ENCODE results near the gene ATG9B. TPM values are rescaled to one million over a fixed set of nuclear protein-coding genes. Genes with fewer than 3 reads are reported as not detected.

Gene ATG9B
- polyA plus RNA-seq, 3 donors from 2014 or later, result 1.9 to 5.7 TPM; not detected in 1

DNA sequence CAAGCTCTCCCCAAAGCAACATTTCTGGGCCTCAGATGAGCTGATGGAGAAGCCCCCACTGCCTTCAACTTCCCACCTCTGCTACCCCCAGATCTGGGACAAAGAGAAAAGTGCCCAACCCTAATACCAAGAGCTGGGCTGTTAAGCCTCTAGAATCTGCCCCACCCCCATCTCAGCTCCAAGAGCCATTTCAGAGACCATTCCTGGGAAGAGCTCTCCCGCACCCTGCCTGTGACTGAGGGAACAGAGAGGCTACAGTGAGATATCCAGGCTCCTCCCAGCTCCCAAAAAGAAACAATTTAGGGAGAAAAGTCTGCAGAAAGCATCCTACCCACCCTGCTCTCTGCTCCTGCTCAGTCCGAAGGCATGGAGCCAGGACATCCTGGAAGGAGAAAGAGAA lies 43.6 kb downstream of the ATG9B start:
- Mint-ChIP-seq H3K27ac (no peak overlapping the region), H3K9me3 (peaks cover 0 to 4% (median 0%) of the 10 kb centered on the region in 6 donors), H3K27me3 (ENCODE audit: low read depth in 3 of 3) (peaks cover 24 to 43% (median 27%) of the 10 kb centered on the region in 3 donors), H3K4me3 (no peak overlapping the region), H3K36me3 (peaks cover 3 to 7% (median 4%) of the 10 kb centered on the region in 3 donors), H3K4me1 (peaks cover 19 to 21% of the 10 kb centered on the region in 2 donors)
- no peak for DNase-seq

DNA sequence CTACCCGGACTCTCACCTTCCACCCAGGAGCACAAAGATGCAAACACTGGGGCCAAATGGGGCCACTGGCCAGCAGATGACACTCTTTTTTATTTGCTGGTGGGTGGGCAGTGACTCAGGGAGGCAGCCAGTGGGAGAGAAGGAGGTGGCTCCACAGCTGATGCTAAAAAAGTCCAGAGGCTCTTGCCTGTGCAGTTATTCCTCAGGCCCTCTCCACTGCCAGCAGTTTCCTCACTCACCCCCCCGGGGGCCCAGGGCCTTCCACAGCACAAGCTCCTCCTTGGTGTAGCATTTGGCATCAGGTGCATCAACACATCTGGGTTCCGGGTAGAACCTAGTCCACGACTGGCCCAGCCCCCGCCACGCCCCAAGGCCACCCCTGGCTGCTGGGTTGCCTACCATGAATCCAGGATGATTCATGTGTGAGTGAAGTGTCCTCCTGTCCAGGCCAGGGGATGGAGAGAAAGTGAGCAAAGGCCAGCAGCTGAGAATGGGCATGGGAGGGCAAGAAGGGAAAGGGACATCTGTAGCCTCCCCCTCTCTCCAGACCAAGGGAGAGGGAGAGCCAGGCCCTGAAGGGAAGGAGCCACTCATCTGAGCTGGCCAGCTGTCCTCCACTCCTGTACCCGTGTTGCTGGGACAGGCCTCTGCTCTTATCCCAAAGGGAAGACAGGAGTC lies 44.4 kb downstream of the ATG9B start:
- no peak for DNase-seq
- peak overlapping the region in 1 of 5 donors; percentile 1 for H3K4me3 Mint-ChIP-seq
- H3K4me1 Mint-ChIP-seq, result peaks cover 23 to 26% of the 10 kb centered on the region in 2 donors
- H3K36me3 Mint-ChIP-seq, result peaks cover 3 to 7% (median 4%) of the 10 kb centered on the region in 3 donors
- peaks cover 0 to 4% (median 0%) of the 10 kb centered on the region in 6 donors for H3K9me3 Mint-ChIP-seq
- H3K27me3 Mint-ChIP-seq (ENCODE audit: low read depth in 3 of 3), result peaks cover 23 to 44% (median 30%) of the 10 kb centered on the region in 3 donors
- no peak overlapping the region for H3K27ac Mint-ChIP-seq

DNA sequence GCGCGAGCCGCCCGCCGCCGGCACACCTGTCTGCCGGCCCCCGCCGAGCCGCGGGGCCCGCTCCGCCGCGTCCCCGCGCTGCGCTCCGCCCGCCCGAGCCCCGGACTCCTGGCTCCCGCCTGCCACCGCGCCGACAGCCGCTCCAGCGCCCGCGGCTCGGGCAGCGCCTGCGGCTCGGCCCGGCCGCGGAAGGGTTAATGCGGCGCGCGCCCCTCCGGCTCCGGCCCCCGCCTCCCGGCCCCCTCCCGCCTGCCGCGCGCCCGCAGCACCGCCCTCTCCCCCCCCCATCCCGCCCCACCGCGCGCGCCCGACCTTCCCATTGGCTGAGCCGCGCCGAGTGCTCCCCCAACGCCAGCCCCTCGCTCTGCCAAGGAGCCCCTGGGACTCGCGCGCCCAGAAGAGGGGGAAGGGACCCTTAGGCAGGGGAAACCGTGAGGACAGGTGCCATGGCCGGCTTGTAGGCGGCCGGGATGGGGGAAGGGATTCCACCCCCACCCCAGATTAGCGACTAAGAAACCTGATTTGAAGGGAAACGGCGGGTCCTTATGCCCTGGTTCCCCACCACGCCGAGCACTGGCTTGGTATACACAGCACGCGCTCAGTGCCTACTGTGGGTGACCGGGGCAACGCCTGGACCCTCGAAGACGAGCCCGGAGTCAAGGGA lies 46.0 kb downstream of the ATG9B start, which contains the start of gene KCNH2:
Gene KCNH2, minus strand, starts transcription at position 196 of the 664 bp plus-strand sequence. CDS start 408 bp downstream, outside the sequence.
- Mint-ChIP-seq H3K9me3 (peaks cover 0 to 4% (median 0%) of the 10 kb centered on the region in 6 donors), H3K4me3 (peak within 1 kb of the TSS; percentile 78 to 91 (median 78)), H3K27me3 (ENCODE audit: low read depth in 3 of 3) (peaks cover 26 to 37% (median 35%) of the 10 kb centered on the region in 3 donors), H3K27ac (peak within 1 kb of the TSS in 2 of 6 donors; percentile 53 to 58), H3K36me3 (peaks cover 3 to 7% (median 4%) of the 10 kb centered on the region in 3 donors), H3K4me1 (peaks cover 30 to 33% of the 10 kb centered on the region in 2 donors)
- DNase-seq, result no peak

DNA sequence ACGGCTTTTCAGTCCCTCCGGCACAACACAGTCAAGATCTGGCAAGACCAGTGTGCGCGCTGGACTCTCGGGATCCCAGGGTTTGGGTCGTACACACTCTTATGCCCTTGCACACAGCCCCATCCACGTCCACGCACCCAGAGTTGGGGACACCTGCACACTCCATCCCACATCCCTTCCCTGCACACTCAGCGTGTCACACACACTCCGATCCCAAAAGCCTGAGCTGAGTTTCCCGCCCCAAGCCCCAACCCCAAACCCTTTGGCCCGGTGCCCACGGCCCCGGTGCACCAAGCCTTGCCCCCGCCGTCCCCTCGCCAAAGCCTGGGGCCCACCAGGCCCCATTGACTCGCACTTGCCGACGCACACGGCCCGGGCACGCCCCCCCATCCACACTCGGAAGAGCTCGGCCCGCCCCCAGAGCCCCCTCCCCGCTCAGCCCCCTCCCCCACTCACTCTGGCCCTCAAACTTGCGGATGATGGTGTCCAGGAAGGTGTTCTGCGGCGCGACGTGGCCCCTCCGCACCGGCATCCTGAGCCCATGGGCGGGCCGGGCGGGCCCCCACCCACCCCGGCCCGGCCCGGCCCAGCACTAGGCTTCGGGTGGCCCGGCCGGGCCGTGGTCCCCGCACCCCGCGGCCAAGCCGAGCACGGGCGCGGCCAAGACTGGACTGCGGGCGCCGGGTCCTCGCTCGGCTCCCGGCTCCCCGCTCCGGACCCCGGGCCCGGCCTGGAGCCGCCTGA lies 46.7 kb downstream of the ATG9B start:
- H3K27me3 Mint-ChIP-seq (ENCODE audit: low read depth in 3 of 3), result peaks cover 26 to 37% (median 36%) of the 10 kb centered on the region in 3 donors
- peaks cover 3 to 7% (median 4%) of the 10 kb centered on the region in 3 donors for H3K36me3 Mint-ChIP-seq
- H3K4me1 Mint-ChIP-seq, result peaks cover 30 to 35% of the 10 kb centered on the region in 2 donors

DNA sequence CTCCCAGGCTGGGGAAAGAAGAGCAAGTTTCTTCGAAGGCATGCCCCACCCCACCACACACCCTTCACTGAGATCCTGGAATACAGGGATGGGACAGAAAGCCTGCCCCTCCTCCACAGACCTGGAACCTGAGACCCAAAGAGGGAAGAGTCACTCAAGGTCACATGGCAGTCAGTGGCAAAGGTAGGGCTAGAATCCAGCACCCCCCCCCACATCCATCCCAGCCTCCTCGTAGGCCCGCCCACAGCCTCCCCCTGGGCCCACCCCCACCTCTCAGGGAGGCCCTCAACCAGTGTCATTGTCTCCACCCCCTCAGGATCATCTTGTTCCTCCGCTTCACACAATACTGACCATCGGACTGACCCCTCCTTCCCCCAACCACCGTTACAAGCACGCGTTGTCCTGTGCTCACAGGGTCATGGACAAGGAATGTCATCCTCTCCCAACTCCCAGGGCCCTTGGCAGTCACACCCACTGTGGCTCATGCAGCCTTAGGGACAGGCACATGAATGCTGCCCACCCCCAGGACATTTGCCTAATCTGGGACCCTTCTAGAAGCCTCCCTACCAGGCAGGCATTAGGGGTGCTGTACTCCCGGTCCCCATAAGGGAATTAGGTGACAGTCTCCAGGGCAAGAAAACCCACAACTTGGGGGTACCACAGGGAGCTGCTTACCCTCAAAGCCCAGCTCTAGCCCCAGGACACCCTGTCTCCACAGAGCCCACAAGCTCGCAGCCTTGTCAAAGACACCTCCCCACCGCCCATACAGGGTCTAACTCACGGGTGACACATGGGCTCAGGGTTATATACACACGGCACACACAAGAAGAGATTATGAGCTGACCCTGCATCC lies 47.5 kb downstream of the ATG9B start:
- H3K27ac Mint-ChIP-seq, result peak overlapping the region in 1 of 6 donors; percentile 58
- peak overlapping the region; percentile 74 to 78 (median 75) for H3K4me3 Mint-ChIP-seq
- no peak for DNase-seq

More for the DNA sequence above, 46.7 kb downstream of the ATG9B start:
- DNase-seq, result no peak
- peak overlapping the region; percentile 74 to 78 (median 75) for H3K4me3 Mint-ChIP-seq
- no peak overlapping the region for H3K27ac Mint-ChIP-seq
- H3K9me3 Mint-ChIP-seq, result peaks cover 0 to 4% (median 0%) of the 10 kb centered on the region in 6 donors

DNA sequence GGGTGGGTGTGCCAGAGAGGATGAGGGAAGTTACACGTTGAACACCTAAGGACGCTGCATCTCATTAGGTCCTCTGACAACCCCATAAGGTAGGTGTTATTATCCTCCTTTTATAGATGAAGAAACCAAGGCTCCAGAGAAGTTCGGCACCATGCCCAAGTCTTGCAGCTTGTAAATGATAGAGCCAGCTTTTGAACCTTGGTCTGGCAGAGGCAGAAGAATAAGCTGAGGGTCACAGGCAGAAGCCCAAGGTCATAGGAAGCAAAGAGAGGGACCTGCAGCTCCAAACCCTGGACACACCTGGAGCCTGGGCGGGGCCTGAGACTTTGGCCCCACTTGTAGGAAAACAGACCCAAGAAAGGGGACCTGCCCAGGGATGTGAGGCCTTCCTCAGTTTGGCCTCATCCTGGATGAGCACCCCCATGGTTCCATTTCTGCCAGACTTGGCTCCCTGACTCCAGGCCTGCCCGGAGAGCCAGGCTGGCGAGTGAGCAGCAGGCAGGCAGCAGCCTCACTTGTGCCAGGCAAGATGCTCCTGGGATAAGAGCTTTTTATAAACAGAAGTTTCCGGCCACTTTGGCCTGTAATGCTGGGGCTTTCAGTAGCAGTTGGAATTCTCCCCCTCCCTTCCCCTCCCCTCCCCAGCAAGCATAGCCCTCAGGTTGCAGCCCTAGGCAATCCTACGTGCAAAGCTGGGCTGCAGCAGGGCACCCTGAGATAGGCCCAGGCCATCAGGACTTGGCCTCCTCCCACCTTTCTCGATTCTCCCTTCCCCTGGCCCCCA lies 48.6 kb downstream of the ATG9B start:
- Mint-ChIP-seq H3K4me1 (peaks cover 30 to 35% of the 10 kb centered on the region in 2 donors), H3K4me3 (peak overlapping the region; percentile 55 to 69 (median 64)), H3K9me3 (peaks cover 0 to 4% (median 0%) of the 10 kb centered on the region in 6 donors), H3K27me3 (ENCODE audit: low read depth in 3 of 3) (peaks cover 20 to 32% (median 32%) of the 10 kb centered on the region in 3 donors), H3K36me3 (peaks cover 0 to 4% (median 3%) of the 10 kb centered on the region in 3 donors), H3K27ac (no peak overlapping the region)
- no peak for DNase-seq

More for the DNA sequence above, 47.5 kb downstream of the ATG9B start:
- Mint-ChIP-seq H3K36me3 (peaks cover 3 to 7% (median 4%) of the 10 kb centered on the region in 3 donors), H3K4me1 (peaks cover 30 to 35% of the 10 kb centered on the region in 2 donors), H3K9me3 (peaks cover 0 to 4% (median 0%) of the 10 kb centered on the region in 6 donors), H3K27me3 (ENCODE audit: low read depth in 3 of 3) (peaks cover 22 to 37% (median 35%) of the 10 kb centered on the region in 3 donors)

DNA sequence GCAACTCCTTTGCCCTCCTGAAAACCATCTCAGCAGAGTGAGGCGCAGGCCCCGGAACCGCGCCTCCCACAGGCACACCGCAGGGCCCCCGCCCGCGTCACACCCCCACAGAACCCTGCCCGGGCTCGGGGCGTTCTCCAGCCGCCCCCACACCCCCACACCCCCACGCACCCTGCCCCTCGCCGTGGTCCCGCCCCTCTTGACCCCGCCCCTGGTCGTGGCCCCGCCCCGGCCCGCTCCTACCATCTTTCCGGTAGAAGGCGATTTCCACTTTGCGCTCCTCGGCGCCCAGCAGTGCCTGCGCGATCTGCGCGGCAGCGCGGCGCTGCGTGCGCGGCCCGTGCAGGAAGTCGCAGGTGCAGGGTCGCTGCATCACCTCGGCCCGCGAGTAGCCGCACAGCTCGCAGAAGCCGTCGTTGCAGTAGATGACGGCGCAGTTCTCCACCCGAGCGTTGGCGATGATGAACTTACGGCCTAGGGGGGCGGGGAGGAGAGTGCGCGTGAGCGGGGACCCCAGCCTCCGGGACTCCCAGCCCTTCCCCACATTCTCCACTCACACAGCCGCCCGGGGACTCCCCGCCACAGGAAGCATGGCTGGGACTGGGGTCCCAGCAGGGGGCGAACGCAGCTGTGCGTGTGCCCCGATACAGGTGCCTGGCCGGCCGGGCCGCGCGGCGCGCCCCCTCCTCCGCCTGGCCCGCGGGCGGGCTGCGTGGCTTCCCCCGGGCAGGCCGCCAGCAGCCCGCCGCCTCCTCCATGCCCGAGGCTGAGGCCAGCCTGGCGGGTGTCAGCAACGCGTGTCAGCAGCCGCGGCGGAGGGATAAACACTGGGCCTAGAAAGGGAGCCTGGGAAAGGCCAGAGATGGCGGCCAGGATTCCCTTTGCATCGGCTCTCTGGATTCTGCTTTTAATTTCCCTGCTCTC lies 49.6 kb downstream of the ATG9B start:
- Mint-ChIP-seq H3K9me3 (peaks cover 0 to 4% (median 0%) of the 10 kb centered on the region in 6 donors), H3K27ac (peak overlapping the region in 4 of 6 donors; percentile 40 to 59 (median 55)), H3K27me3 (ENCODE audit: low read depth in 3 of 3) (peaks cover 17 to 29% (median 25%) of the 10 kb centered on the region in 3 donors), H3K4me3 (peak overlapping the region; percentile 77 to 87 (median 84)), H3K4me1 (peaks cover 30 to 35% of the 10 kb centered on the region in 2 donors), H3K36me3 (peaks cover 0 to 4% (median 3%) of the 10 kb centered on the region in 3 donors)
- DNase-seq, result peak; percentile 65 to 75 (median 68)

DNA sequence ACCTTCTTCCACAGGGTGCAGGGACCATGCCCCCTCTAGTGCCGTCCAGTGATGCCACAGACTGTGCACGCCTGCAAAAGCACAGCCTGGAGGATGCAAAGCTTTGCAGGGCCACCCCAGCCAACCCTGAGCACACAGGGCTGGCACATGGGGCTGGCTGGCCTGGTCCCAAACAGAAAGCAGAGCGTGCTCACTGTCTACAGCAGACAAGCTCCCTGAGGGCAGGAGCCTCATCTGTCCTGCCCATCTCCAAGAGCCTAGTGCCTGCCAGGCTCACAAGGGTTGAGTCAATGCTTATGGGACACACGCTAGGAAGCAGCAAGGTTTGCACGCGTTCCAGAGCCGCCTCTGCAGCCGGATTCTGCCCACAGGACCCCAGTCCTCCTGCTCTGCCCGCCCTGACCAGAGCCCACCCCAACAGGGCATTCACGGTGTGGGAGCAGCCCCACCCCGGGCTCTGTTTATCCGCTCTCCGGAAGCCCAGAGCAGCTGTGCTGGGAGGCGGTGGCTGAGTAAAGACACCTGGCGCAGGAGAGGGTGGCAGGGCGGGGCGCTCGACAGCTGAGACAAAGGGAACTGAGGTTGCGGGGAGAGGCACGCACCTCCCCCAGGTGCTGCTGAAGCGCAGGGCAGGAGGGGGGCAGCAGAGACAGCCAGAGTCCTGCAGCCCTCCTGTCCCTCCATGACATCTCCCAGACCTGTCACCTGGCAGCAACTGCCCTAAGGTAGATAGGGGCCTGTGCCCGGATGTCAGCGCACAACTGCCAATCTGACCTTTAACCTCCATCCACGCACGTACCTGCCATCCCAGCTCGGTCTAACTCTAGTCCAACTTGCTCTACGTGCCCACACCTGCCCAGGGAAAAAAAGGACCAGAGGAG lies 50.5 kb downstream of the ATG9B start:
- Mint-ChIP-seq H3K27ac (peak overlapping the region in 5 of 6 donors; percentile 26 to 64 (median 57)), H3K4me1 (peaks cover 27 to 33% of the 10 kb centered on the region in 2 donors), H3K36me3 (peaks cover 0 to 2% (median 2%) of the 10 kb centered on the region in 3 donors), H3K4me3 (peak overlapping the region; percentile 73 to 87 (median 84)), H3K27me3 (ENCODE audit: low read depth in 3 of 3) (peaks cover 13 to 29% (median 20%) of the 10 kb centered on the region in 3 donors), H3K9me3 (peaks cover 0 to 4% (median 0%) of the 10 kb centered on the region in 6 donors)
- no peak for DNase-seq

DNA sequence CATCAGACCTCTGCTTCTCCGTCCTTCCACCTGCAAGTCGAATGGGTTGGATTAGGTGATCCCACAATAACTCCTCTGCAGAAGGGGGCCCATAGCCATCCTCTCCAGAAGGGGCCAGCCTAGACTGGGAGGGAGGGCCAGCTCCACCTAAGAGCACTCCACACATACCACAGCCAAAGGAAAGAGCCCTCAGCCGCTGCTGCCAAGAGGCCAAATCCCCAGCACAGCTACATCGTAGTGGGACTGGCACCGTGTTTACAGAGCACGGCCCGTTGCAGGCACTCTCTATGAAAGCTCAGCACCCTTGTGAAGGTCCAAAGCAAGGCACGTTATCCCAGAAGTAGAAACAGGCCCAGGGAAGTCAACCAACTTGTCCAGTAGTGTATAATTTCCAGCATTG lies 51.6 kb downstream of the ATG9B start:
- Mint-ChIP-seq H3K4me3 (peak overlapping the region in 1 of 5 donors; percentile 43), H3K36me3 (no peaks in the 10 kb centered on the region), H3K27ac (peak overlapping the region in 2 of 6 donors; percentile 28 to 74), H3K4me1 (peaks cover 22 to 28% of the 10 kb centered on the region in 2 donors), H3K27me3 (ENCODE audit: low read depth in 3 of 3) (peaks cover 9 to 25% (median 15%) of the 10 kb centered on the region in 3 donors), H3K9me3 (peaks cover 0 to 4% (median 0%) of the 10 kb centered on the region in 6 donors)
- no peak for DNase-seq

DNA sequence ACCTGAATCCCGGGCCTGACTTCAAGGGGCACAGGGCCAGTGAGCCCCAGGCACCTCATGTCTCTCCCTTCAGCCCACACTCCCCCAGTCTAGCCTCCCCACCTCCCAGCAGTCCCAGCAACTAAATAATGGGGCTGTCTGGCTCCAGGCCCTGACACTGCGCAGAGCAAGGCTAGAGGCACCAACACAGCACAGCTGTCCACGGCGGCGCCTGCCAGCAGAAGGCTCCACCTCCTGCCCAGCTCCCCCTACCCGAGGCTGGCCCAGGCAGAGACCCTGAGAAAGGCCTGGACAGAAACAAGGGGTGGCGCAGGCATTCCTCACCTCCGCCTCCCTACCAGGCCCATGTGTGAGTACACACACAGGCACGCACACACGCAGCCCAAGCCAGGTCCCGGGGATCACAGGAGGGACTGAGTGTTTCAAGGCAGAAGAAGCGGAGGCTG lies 52.2 kb downstream of the ATG9B start:
- Mint-ChIP-seq H3K27me3 (ENCODE audit: low read depth in 3 of 3) (peaks cover 9 to 22% (median 11%) of the 10 kb centered on the region in 3 donors), H3K4me3 (no peak overlapping the region), H3K36me3 (no peaks in the 10 kb centered on the region)

More for the DNA sequence above, 52.2 kb downstream of the ATG9B start:
- DNase-seq, result no peak
- Mint-ChIP-seq H3K9me3 (peaks cover 0 to under 1% (median 0%) of the 10 kb centered on the region in 6 donors), H3K4me1 (peaks cover 17 to 22% of the 10 kb centered on the region in 2 donors), H3K27ac (no peak overlapping the region)

Measured in immature natural killer cell (primary cell).